Small intestine (tissue), 7 donors: ENCODE measurements around the gene BEAN1. TPM values are rescaled to one million over a fixed set of nuclear protein-coding genes. Genes with fewer than 3 reads are reported as not detected.
"Not testable (repeated sequence)": the region's sequence is repeated elsewhere in the genome, so short reads cannot be mapped to it uniquely, and the experiment has no call there.

ENCODE experiments used
- DNase-seq, 2 donors: peaks; one replicate each; pipeline versions ENCODE4 v3.0.0 to v3.0.0-alpha.2; 2013
- FAIRE-seq: peaks from 2 replicates; lab custom pipeline; 2012; peaks lifted over from hg19 to GRCh38; lab: Jason Lieb, UNC
- H3K27ac ChIP-seq, 3 donors: one replicate each; pipeline ENCODE4 v1.5.1; 2013; ENCODE audit warnings: low read length in 2 of 3, mild to moderate bottlenecking in 2 of 3, control low read depth in 1 of 3, inconsistent platforms in 1 of 3, low read depth in 1 of 3, moderate library complexity in 1 of 3
- H3K27me3 ChIP-seq, 3 donors: one replicate each; pipeline ENCODE4 v1.6.1; 2013; ENCODE audit warnings: low read length in 3 of 3, inconsistent platforms in 1 of 3; ENCODE audit not compliant: control insufficient read depth in 3 of 3, insufficient read depth in 3 of 3
- H3K36me3 ChIP-seq, 3 donors: one replicate each; pipeline ENCODE4 v1.6.1; 2013; ENCODE audit warnings: low read length in 3 of 3, inconsistent platforms in 1 of 3, low read depth in 1 of 3, mild to moderate bottlenecking in 1 of 3, moderate library complexity in 1 of 3; ENCODE audit not compliant: control insufficient read depth in 3 of 3, insufficient read depth in 2 of 3
- H3K4me1 ChIP-seq, 3 donors: one replicate each; pipeline ENCODE4 v1.6.1; 2013; ENCODE audit warnings: low read length in 2 of 3, inconsistent platforms in 1 of 3, low read depth in 1 of 3, mild to moderate bottlenecking in 1 of 3, moderate library complexity in 1 of 3; ENCODE audit not compliant: control insufficient read depth in 3 of 3, insufficient read depth in 2 of 3
- H3K4me3 ChIP-seq, 3 donors: one replicate each; pipeline ENCODE4 v1.5.1; 2013; ENCODE audit warnings: low read length in 3 of 3, control low read depth in 1 of 3, inconsistent platforms in 1 of 3, low read depth in 1 of 3, mild to moderate bottlenecking in 1 of 3, moderate library complexity in 1 of 3
- H3K9me3 ChIP-seq, 2 donors: one replicate each; pipeline ENCODE4 v1.6.1; 2013; ENCODE audit warnings: low read depth in 1 of 2, low read length in 1 of 2; ENCODE audit not compliant: control insufficient read depth in 2 of 2, insufficient read depth in 1 of 2
- WGBS, 3 donors: extraction: QIAGEN DNeasy Blood & Tissue Kit; methylation state at CpG; one replicate each; pipeline ENCODE4 v1.1.7; 2013; 5-methylcytosine and 5-hydroxymethylcytosine counted together
- polyA plus RNA-seq, 4 donors: library from polyadenylated mRNA; stranded (reverse) in 3 of 4; unstranded in 1 of 4; fragments of 200-250 nt in 3 of 4; fragments of 120-200 nt in 1 of 4; gene quantifications; one replicate each; pipeline versions ENCODE4 v1.2.1 to v1.2.3, GENCODE V29; 2013
- donor health status: healthy with polysubstance abuse.
- donor health status: control.
- donor health status: control.
- donor health status: Bipolar disorder and iron deficiency.
- donor health status: healthy.

Gene BEAN1
- polyA plus RNA-seq, 4 donors = 0.59 to 0.64 TPM; not detected in 2

GRCh38 chr16:66447491-66447890 is 20.4 kb downstream of the BEAN1 start:
- Histone ChIP-seq H3K36me3 (no peaks in the 10 kb centered on the region), H3K27me3 (peaks cover 0 to 5% (median 3%) of the 10 kb centered on the region in 3 donors), H3K27ac (no peak overlapping the region), H3K9me3 (peaks cover 0 to 2% of the 10 kb centered on the region in 2 donors), H3K4me3 (no peak overlapping the region), H3K4me1 (no peaks in the 10 kb centered on the region)
- DNase-seq (no peak), FAIRE-seq (no peak)

GRCh38 chr16:66451548-66451947 is 24.5 kb downstream of the BEAN1 start:
- Histone ChIP-seq H3K4me1 (no peaks in the 10 kb centered on the region), H3K36me3 (no peaks in the 10 kb centered on the region), H3K27me3 (peaks cover 0 to 3% (median 0%) of the 10 kb centered on the region in 3 donors), H3K27ac (no peak overlapping the region), H3K4me3 (no peak overlapping the region), H3K9me3 (no peaks in the 10 kb centered on the region)
- FAIRE-seq (no peak), DNase-seq (no peak)
- 74 to 86% (median 84%) methylated on average over 3 of the region's 3 CpGs for WGBS, 3 donors

- not testable (repeated sequence) for H3K9me3 ChIP-seq, H3K36me3 ChIP-seq, H3K4me3 ChIP-seq, DNase-seq, FAIRE-seq, H3K27ac ChIP-seq, H3K27me3 ChIP-seq, H3K4me1 ChIP-seq
- WGBS, 3 donors = 78 to 100% (median 88%) methylated on average over 1 of the region's 1 CpG
Observed at GRCh38 chr16:66453230-66453629, 26.1 kb downstream of the BEAN1 start.

GRCh38 chr16:66454751-66455150 is 27.7 kb downstream of the BEAN1 start:
- Histone ChIP-seq H3K36me3 (no peaks in the 10 kb centered on the region), H3K4me3 (no peak overlapping the region), H3K4me1 (no peaks in the 10 kb centered on the region), H3K27ac (no peak overlapping the region), H3K9me3 (no peaks in the 10 kb centered on the region), H3K27me3 (peaks cover 0 to 12% (median 5%) of the 10 kb centered on the region in 3 donors)
- DNase-seq (no peak), FAIRE-seq (no peak)
- 37 to 58% (median 45%) methylated on average over 1 of the region's 1 CpG for WGBS, 3 donors

- FAIRE-seq (no peak), DNase-seq (peak in 1 of 2 donors; percentile 8)
- Histone ChIP-seq H3K4me3 (no peak overlapping the region), H3K27me3 (peaks cover 0 to 15% (median 11%) of the 10 kb centered on the region in 3 donors), H3K9me3 (no peaks in the 10 kb centered on the region), H3K4me1 (no peaks in the 10 kb centered on the region), H3K36me3 (no peaks in the 10 kb centered on the region), H3K27ac (no peak overlapping the region)
- WGBS, 3 donors = 24 to 67% (median 30%) methylated on average over 1 of the region's 1 CpG
Observed at GRCh38 chr16:66455970-66456369, 28.9 kb downstream of the BEAN1 start.

GRCh38 chr16:66457888-66458287 is 30.8 kb downstream of the BEAN1 start:
- 35 to 46% (median 40%) methylated on average over 4 of the region's 4 CpGs for WGBS, 3 donors
- Histone ChIP-seq H3K36me3 (no peaks in the 10 kb centered on the region), H3K9me3 (no peaks in the 10 kb centered on the region), H3K4me1 (no peaks in the 10 kb centered on the region), H3K4me3 (no peak overlapping the region), H3K27me3 (peaks cover 0 to 17% (median 11%) of the 10 kb centered on the region in 3 donors), H3K27ac (no peak overlapping the region)
- no peak for FAIRE-seq
- DNase-seq = no peak

GRCh38 chr16:66458292-66458691 is 31.2 kb downstream of the BEAN1 start:
- H3K27me3 ChIP-seq = peaks cover 0 to 17% (median 11%) of the 10 kb centered on the region in 3 donors
- H3K27ac ChIP-seq = no peak overlapping the region
- DNase-seq (no peak), FAIRE-seq (no peak)
- H3K4me3 ChIP-seq = no peak overlapping the region
- WGBS, 3 donors = 83 to 89% (median 89%) methylated on average over 5 of the region's 5 CpGs
- no peaks in the 10 kb centered on the region for H3K9me3 ChIP-seq
- H3K36me3 ChIP-seq = no peaks in the 10 kb centered on the region
- no peaks in the 10 kb centered on the region for H3K4me1 ChIP-seq

GRCh38 chr16:66458853-66459252 is 31.8 kb downstream of the BEAN1 start:
- no peak overlapping the region for H3K4me3 ChIP-seq
- H3K27me3 ChIP-seq = peaks cover 0 to 17% (median 11%) of the 10 kb centered on the region in 3 donors
- H3K27ac ChIP-seq = no peak overlapping the region
- no peaks in the 10 kb centered on the region for H3K9me3 ChIP-seq
- FAIRE-seq (no peak), DNase-seq (no peak)
- no peaks in the 10 kb centered on the region for H3K36me3 ChIP-seq
- 64 to 72% (median 71%) methylated on average over 7 of the region's 7 CpGs for WGBS, 3 donors
- H3K4me1 ChIP-seq = no peaks in the 10 kb centered on the region

- H3K27ac ChIP-seq = no peak overlapping the region
- no peaks in the 10 kb centered on the region for H3K36me3 ChIP-seq
- H3K4me1 ChIP-seq = no peaks in the 10 kb centered on the region
- DNase-seq (no peak), FAIRE-seq (no peak)
- no peaks in the 10 kb centered on the region for H3K9me3 ChIP-seq
- H3K4me3 ChIP-seq = no peak overlapping the region
- H3K27me3 ChIP-seq = peaks cover 0 to 17% (median 11%) of the 10 kb centered on the region in 3 donors
- WGBS, 3 donors = 31 to 45% (median 38%) methylated on average over 5 of the region's 5 CpGs
Observed at GRCh38 chr16:66459878-66460277, 32.8 kb downstream of the BEAN1 start.
